ENCODE measurements around the gene ADORA2B.

GRCh38 chr17:16001226-16001897 lies 56.4 kb downstream of the ADORA2B start:
- no peak for TF ChIP-seq CTCF (IDR thresholded peaks at IDR 0.05)
- no peak for TF ChIP-seq POLR2AphosphoS5 (IDR thresholded peaks at IDR 0.05)
- no peak for TF ChIP-seq EP300 (IDR thresholded peaks at IDR 0.05)
- no peak for TF ChIP-seq POLR2A (IDR thresholded peaks at IDR 0.05)
